ENCODE data around the gene MRPL49.

GRCh38 chr11:65151331-65151899 is 29.3 kb downstream of the MRPL49 start:
- TF ChIP-seq CTCF (IDR thresholded peaks at IDR 0.05) (no peak), EZH2phosphoT487 (IDR thresholded peaks at IDR 0.05) (no peak)
